ENCODE results near the gene GPX4.

Gene GPX4

DNA sequence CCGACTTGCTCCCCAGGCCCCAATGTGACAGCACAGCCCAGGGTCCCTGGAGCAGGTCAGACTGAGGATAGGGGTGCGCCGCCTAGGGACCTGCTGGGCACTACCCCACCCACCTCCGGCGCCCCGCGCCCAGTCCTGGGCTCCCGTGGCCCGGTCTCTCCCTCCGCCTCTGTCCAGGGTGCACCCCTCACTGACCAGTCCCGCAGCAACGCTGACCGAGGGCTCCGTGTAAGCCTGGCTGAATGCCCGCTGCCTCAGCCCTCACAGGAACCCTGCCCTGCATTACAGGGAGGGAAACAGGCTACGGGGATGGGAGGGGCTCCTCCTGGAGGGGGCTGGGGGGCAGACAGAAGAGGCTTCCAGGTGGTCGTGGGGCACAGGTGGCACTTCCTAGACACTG lies 31.7 kb downstream of the GPX4 start:
- no peak for FAIRE-seq

DNA sequence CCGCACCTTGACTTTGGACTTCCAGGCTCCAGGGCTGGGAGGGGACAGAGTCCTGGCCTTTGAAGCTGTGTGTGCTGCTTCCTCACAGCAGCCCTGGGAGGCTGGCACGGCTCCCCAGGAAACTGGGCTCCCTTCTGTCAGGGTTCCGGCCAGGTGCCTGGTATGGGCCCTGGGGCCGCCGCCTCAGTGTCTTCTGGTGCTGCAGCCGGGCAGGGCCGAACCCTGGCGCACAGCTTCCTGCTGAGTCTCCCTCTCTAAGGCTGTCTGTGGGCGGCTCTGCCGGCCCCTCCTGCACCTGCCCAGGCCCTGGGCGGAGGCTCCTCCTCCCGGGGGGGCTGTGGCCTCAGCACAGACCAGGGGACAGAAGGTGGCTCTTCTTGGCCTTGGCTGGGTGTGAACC lies 32.4 kb downstream of the GPX4 start:
- FAIRE-seq, result no peak

DNA sequence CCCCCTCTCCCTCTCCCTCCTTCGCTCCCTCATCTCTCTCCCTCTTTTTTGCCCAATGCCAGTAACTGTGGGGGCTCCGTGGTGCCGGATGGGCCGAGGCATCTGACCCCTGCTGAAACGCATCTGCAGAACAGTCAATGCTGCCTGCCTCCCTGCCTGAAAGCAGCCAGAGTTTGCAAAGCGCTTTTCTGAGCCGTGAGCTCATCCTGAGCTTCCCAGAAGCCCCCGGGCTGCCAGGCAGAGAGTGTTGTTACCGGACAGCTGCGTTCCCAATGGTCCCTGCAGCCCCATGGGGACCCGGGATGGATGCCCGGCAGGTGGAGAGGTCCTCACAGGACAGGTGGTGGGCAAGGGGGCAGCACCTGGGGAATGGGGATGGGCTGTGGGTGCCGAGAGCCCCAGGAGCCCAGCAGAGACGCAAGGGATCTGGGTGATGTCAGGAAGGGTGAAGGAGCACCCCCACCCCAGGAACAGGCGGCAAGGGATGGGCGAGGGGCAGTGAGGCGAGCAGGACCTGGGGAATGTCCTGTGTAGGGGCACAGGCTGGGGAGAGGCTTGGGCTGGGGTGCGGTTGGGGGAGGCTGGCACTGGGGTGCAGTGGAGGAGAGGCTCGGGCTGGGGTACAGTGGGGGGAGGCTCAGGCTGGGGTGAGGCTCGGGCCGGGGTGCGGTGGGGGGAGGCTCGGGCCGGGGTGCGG lies 33.0 kb downstream of the GPX4 start:
- FAIRE-seq, result no peak

DNA sequence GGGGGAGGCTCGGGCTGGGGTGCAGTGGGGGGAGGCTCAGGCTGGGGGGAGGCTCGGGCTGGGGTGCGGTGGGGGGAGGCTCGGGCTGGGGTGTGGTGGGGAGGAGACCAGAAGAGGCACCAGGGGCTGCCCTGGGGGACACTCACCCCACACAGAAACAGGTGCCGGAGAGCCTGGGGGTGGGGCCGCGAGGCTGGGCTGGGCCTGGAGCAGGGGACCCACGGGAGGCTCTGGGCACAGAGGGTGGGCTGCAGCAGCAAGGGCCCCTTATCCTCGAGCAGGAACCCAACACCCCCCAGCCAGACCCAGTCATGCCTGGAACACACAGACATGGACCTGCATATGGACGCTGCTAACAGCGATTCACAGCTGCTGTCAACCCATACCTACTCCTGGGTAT lies 34.3 kb downstream of the GPX4 start:
- FAIRE-seq, result no peak

DNA sequence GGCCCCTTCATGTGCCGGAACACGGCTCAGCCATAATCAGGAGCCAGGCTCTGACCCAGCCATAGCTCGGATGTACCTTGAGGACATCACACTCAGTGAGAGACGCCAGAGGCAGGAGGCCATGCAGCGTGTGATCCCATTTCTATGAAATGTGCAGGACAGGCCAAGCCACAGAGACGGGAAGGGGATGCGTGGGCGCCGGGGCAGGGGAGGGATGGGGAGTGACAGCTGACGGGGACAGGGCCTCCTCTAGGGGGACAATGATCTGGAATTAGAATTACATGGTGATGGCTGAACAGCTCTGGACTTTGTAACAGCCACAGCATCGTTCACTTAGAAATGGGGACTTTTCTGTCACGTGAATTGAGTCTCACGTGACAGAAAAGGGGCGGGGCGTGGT lies 35.3 kb downstream of the GPX4 start:
- FAIRE-seq, result no peak

DNA sequence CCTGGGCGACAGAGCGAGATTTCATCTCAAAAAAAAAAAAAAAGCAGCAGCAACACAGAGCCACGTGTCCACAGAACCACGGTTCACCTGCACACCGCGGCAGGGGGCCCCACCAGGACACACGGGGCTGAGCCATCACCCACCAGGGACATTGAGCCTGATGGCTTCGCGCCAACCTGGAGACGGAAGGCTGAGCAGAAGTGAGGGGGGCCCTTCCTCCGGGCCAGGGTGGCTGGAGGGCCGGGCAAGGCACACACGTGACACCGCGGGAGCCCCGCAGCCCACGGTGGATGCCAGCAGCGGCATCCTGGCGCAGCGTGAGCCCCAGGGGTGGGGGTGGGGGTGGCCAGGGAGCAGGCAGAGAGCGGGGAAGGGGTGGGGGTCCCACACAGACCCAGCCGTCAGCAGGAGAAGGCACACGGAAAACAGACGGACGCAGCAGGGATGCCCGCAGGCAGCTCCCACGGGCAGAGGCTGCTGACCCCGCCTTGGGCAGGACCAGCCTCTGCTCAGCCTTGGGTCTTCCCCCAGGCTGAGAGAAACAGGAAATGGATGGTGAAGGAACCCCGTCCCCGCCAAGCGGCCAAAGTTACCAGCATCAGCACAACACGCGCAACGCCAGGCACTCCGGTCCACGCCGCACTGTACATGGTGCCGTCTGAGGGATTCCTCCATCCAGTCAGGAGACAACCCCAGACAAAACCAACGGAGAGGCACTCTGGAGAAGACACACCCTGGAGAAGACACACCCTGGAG lies 36.7 kb downstream of the GPX4 start:
- FAIRE-seq, result no peak

DNA sequence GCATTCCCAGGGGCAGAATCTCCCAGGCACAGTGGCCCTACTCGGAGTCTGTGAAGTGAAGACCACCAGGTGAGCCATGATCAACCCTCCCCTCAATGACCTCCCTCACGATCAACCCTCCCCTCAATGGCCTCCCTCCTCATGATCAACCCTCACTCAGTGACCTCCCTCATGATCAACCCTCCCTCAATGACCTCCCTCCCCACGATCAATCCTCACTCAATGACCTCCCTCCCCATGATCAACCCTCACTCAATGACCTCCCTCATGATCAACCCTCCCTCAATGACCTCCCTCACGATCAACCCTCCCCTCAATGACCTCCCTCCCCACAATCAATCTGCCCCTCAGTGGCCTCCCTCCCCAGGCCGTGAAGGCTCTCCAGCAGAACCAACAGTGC lies 38.1 kb downstream of the GPX4 start:
- FAIRE-seq, result no peak

DNA sequence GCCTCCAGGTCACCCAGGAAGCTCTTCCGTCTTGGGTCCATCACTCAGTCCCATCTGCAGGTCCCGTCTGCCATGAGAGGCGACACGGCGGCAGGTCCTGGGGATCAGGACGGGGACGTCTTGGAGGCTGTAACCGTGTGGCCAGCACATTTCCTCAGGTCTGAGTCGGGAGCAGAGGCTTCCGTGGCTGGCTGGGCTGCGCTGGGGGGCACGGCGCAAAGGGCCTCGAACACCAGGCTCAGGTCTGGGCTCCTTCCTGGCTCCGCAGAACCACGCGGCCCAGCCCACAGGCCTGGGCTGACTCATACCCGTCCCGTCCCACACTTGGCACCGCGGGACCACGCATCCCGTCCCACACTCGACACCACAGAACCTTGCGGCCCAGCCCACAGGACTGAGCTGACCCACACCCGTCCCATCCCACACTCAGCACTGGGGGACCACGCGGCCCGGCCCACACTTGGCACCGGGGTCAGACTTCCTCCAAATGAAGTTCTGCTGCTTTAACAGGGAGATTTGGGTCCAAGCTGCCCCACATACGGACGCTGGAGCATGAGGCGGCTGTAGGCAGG lies 40.1 kb downstream of the GPX4 start:
- FAIRE-seq, result no peak

DNA sequence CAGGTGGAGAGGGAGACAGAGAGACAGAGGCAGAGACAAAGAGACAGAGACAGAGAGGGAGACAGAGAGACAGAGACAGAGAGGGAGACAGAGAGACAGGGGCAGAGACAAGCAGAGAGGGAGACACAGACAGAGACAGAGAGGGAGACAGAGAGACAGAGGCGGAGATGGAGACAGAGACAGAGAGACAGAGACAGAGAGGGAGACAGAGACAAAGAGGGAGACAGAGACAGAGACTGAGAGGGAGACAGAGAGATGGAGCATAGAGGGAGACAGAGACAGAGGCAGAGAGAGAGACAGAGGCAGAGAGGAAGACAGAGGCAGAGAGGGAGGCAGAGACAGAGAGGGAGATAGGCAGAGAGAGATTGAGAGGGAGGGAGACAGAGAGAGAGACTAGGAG lies 40.9 kb downstream of the GPX4 start:
- no peak for FAIRE-seq

DNA sequence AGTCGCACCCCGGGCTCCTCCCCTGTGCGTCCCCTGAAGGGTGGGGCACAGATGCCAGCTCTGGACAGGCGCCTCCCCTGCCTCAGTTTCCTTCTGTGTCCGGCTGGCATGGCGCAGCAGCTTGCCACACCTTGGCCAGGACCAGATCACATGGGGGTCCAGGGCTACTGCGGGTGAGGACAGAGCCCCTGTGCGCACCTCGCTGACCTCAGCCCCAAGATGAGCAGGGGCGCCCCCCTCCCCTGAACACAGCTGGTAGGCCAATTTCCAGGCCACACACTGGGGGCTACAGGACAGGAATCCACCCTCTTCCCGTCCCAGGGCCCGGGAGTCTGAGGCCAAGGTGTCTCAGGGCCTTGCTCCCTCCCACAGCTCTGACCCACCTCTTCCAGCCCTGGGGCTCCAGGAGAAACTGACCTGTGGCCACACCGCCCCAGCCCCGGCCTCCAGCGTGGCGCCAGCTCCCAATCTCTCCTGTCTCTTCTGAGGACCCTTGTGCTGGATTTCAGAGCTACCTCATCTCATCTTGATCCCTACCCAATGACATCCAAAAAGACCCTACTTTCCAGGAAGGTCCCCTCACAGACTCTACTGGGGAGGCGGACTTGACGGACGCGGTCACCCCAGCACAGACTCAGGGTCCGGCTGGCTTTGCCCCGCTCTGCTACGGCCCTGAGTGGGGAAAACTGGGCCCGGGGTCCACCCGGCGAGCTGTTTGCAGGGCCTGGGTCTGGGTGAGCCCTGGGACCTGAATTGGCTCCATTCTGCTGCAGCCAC lies 42.0 kb downstream of the GPX4 start:
- no peak for FAIRE-seq

DNA sequence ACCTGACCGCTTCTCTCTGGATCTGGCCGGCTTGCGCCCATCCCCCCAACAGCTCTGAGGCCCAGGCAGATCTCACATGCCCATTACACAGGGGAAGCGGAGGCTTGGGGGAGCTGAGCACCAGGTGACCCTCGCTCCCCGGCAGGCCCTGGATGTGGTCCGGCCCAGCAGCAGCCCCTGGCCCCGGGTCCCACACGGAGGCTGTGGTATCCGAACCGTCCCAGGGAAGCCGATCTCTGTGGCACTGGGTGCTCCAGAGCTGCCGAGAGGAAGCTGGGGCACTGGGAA lies 42.6 kb downstream of the GPX4 start:
- FAIRE-seq, result no peak

DNA sequence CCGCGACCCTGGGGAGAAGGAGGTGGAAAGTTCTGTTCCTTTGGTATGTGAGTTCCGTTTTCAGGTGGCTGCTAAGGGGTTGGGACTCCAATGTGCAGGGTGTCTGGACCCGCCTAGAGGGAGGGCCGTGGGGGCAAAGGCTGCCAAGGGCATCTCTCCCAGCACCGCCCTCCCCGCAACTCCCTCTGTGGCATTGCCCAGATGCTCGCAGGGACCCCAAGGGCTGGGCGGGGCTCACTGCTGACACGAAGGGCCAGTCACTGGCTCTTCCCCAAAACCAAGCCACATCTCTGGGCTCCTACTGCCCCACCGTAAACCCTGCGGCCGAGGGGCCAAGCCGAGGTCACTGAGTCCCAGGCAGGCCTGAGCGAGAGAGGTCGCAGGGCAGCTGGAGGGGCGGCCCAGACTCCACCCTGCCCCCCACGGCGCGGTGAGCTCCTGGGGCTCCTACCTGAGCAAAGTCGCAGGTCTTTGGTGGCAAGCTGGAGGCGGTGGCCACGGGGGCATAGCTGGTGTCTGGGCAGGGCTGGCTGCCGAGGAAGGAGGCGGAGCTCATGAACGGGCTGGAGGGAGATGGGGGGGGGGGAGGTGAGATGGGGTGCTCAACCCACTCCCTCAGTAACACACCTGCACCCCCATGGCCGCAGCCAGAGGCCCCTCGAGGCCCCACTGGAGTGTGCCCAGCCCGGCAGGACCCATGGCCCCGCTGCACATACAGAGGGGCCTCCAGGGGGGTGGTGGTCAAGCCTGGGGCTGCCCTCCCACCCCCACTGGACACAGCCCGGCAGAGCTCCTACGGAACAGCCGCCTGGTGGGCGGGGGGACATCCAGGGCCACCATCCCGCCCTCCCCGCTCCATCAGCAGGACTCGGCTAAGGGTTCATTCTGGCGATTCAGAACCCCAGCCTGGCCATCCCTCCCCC lies 43.3 kb downstream of the GPX4 start:
- FAIRE-seq, result no peak

DNA sequence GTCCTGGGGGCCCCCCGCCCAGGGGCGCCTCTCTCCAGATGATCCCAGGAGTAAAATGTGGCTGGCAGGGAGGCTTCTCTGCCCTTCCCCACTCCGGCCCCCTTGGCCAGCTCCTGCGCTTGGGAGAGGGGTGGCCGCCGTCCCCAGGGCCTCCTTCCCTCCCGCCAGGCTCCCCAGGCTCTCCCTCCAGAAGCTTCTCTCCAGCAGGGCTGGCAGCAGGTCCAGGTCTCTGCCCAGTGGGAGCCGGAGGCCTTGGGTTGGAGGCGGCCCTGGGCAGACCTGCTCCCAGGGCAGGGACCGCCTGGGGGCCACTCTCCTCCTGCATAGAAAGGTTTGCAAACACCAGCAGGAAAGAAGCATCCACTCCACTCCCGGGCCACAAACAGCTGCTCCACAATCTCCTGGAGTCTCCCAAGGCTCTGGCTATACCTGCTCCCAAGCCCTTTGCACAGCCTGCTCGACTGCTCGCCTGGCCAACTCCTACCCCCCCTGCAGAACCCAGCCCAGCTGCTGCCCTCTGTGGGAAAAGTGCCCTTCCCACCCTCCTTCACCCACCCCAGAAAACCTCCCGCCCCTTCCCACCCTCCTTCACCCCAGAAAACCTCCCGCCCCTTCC lies 44.2 kb downstream of the GPX4 start:
- FAIRE-seq, result no peak

DNA sequence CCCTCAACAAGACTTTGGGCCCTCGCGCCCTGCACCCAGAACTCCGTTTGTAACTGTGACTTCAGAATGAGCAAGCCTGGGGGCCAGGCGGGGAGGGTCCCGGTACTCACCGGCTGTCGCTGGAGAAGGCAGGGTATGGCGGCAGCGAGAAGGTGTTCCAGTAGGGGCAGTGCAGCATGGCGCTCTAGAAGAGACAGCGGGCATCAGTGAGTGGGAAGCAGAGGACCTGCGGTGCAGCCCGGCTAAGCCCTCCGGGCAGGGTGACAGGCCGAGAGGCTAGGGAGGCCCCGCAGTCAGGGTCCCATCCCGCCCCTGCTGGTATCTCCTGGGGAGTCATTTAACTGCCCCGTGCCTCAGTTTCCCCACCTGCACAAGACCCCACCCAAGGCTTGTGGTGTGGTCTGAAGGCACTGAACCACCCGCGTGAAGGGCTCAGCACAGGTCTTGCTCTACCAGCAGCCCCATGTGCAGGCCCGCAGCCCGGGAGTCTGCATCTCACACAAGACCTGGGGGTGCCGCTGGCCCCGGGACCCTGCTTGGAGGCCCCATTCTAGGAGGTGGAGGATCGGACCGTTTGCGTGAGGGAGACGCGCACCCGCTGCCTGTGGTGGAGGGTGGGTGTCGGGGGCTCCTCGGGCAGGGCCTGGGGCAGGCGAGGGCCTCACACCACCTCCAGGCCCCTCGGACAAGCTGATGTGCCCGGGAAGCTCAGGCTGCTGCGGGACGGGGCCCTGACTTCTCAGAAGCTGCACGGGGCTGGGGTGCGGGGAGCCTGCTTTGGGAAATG lies 45.7 kb downstream of the GPX4 start:
- FAIRE-seq, result no peak

DNA sequence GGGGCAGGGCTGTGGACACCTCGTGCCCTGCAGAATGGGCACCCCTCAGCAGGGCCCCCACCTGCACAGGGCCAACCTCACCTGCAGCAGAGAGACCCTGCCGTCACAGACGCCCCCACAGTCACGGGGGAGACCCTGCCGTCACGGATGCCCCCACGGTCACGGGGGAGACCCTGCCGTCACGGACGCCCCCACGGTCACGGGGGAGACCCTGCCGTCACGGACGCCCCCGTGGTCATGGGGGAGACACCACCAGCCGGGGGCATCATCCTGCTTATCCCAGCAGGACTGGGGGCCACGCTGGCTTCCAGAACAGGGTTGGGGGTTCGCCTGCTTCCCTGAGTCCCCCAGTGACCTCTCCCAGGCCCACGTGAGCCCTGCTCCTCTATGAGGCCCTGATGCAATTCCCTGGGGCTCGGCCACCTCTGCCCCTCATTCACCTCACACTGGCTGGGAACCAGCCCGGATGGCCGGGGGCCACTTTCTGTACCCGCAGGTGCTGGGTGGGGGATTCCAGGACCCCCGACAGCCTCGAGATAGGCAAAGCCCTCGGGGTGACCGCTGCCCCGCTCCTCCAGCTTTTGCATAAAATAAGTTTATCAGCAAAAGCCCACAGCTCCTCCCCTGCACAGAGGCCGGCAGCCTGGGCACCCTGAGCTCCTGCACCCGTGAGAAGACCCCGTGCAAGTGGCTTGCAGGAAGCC lies 46.7 kb downstream of the GPX4 start:
- FAIRE-seq, result no peak

DNA sequence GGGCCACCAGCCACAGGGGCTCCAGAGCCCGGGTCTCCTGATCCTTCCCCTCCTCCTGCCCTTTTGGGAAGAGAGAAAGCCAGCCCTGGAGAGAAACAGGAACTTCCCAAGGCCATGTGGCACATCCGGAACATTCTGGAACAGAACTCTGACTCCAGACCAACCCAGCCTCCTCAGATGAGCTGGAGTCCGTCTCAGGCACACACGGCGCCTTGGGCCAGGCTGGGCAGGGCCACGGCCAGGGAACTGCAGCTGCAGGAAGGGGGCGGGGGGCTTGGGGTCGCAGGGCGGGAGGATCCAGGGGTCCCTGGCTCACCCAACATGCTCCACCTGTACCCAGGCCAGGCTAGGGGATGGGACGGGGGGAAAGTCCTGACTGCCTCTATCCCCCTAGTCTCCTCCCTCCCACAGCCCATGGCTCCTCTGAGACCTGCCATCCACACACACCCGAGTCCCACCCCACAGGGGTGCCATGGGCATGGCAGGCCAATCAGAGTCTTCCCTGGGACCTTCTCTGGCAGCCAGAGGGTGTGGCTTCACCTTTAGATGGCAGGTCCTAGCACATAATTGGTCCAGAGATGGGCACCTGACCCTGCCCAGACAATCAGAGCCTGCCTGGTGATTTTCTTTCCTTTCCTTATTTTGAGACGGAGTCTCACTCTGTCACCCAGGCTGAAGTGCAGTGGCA lies 47.4 kb downstream of the GPX4 start:
- FAIRE-seq, result no peak

DNA sequence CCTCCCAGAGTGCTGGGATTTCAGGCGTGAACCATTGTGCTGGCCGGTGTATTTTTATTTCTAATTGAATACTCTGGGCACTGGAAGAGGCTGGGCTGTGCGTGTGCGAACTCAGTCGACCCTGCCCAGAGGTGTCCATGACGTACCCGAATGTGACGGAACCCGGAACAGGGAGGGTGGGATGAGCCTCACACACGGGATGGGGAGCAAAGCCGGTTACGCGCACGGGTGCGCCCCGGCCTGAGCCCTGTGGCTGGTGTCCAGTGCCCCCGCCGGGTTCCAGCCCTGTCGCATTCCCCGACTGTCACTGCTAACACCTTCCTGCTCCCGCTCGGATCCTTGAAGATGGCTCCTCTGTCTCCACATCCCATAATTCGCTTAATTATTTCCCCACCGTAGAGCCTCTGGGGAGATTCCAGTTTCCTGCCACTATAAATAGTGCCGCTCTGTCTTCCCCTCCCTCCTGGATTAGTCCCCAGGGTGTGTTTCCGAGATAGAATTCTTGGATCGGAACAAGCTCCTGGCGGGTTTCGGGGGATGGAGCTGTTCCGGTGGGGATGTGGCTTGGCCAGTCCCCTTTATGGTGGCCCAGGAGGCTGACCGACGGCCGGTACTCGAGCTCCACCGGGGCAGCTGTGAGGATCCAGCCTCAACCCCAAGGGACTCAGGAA lies 48.3 kb downstream of the GPX4 start:
- no peak for FAIRE-seq

DNA sequence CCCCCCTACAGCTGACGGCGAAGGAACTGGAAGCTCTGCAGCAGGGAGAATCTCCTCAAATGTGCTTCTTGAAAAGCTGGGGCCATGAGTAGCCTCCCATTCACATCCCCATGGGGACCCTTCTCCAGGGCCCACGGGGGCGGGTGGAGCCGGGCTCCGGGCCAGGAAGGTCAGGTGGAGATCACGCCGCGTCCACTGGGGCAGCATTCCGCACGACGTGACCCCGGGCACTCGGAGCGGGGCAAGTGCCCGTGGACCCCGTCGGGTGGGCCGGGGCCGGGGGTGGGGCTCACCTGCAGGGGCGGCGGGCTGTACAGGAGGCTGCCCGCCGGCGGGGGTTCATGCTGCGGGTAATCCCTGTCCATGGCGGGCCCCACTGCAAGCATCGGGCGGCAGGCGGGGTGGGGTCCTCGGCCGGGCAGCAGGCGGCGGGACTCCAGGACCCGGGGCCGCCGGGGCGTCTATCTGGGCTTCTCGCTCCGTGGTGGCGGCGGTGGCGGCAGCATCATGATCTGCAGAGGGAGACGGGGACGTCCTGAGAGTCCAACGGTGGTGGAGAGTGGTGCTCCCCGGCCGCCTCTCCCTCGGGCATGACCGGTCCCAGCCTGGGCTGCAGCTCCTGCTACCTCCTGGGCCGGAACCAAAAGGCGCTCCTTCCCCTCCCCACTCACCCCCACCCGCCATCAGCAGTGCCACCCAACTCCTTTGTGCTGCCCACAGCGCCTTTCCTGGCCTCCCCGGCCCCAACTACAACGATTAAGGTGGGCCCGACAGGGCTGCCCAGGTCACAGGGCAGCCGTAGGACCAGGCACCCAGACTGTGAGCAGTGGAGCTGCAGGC lies 50.3 kb downstream of the GPX4 start:
- no peak for FAIRE-seq
